Measurements from ENCODE around the gene VEGFA.

VEGFA gene

GRCh38 chr6:43759136-43759906, 10.7 kb upstream of the VEGFA start:
- DNase-seq: no peak

- no peak for DNase-seq
Observed at GRCh38 chr6:43759907-43760206, 10.2 kb upstream of the VEGFA start.

GRCh38 chr6:43760210-43761168, 9.5 kb upstream of the VEGFA start:
- DNase-seq: no peak

GRCh38 chr6:43761666-43762409, 8.2 kb upstream of the VEGFA start:
- DNase-seq: no peak

- DNase-seq: no peak
Observed at GRCh38 chr6:43762410-43762768, 7.6 kb upstream of the VEGFA start.

GRCh38 chr6:43762966-43763695, 6.9 kb upstream of the VEGFA start:
- DNase-seq: no peak

GRCh38 chr6:43763812-43764522, 6.0 kb upstream of the VEGFA start:
- DNase-seq: no peak

- no peak for DNase-seq
Observed at GRCh38 chr6:43764772-43765171, 5.2 kb upstream of the VEGFA start.

GRCh38 chr6:43765776-43766499, 4.1 kb upstream of the VEGFA start:
- no peak for DNase-seq

GRCh38 chr6:43766500-43766853, 3.5 kb upstream of the VEGFA start:
- DNase-seq: no peak

- no peak for DNase-seq
Observed at GRCh38 chr6:43766964-43767461, 3.0 kb upstream of the VEGFA start.

- DNase-seq: no peak
Observed at GRCh38 chr6:43767553-43768505, 2.2 kb upstream of the VEGFA start.

- no peak for DNase-seq
Observed at GRCh38 chr6:43768506-43768860, 1.5 kb upstream of the VEGFA start.

- DNase-seq: peak in 28 of 56 donors; percentile 6 to 70 (median 40)
Observed at GRCh38 chr6:43768983-43769525, 957 bp upstream of the VEGFA start.

- DNase-seq: peak in 42 of 56 donors; percentile 17 to 65 (median 40)
Observed at GRCh38 chr6:43770372-43771209, 580 bp downstream of the VEGFA start.

GRCh38 chr6:43771210-43771857, 1.3 kb downstream of the VEGFA start:
- peak in 34 of 56 donors; percentile 23 to 84 (median 43) for DNase-seq

Measured in nucleus accumbens (tissue), 56 donors.